MM.1S (cell line): ENCODE data around the gene KIF16B.

Experiments used
- CTCF ChIP-seq: fragments of 300-600 bp; sonication (generic); IDR thresholded peaks from 2 replicates; pipeline ENCODE4 v1.5.1; 2016; ENCODE audit warnings: antibody characterized with exemption, low read length, mixed read lengths
- EZH2 ChIP-seq: fragments of 300-600 bp; sonication (generic); optimal IDR thresholded peaks from 2 replicates; pipeline ENCODE3; 2017; ENCODE audit warnings: low read depth, mild to moderate bottlenecking, antibody characterized with exemption, low read length, mixed read lengths
- EZH2phosphoT487 ChIP-seq: fragments of 300-600 bp; sonication (generic); IDR thresholded peaks from 2 replicates; pipeline ENCODE4 v1.6.1; 2018; ENCODE audit warnings: antibody characterized with exemption, low read length

DNA sequence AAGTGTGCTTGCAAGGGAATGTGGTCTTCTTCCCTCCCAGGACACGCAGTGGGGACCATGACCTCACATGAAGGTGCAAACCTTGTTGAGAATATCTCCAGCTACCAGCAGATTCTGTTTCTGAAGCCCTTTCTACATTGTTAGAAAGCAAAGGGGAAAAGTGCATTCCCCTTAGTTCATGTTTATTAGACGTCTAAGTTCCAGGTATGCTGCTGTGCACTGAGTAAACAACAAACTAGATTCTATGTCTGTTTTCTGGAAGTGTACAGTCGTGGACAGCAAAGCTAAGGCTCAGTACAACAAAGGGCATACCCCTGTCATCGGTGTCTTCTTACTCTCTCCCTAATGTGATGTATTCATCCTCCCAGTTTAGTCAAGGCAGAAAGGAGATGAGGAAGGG lies 178.5 kb downstream of the KIF16B start:
- TF ChIP-seq CTCF = no peak
- no peak for TF ChIP-seq EZH2
- TF ChIP-seq EZH2phosphoT487 = no peak
